A375 (cell line): ENCODE measurements around the gene ACE2. TPM values are rescaled to one million over a fixed set of nuclear protein-coding genes. Genes with fewer than 3 reads are reported as not detected.

Experiments used
- total RNA-seq: library from RNA; depleted of rRNA; stranded (reverse); fragments of >200 nt; shearing (Covaris generic); gene quantifications from 2 replicates; pipeline ENCODE4 v1.2.3, GENCODE V29; 2014; rRNA removed

ACE2 gene
- 0.15 TPM in 1 of 2 replicates, not detected in the other for total RNA-seq

GRCh38 chrX:15600745-15601144 lies at the start of gene ACE2:
TSS of gene ACE2 (minus strand) at chrX:15600960. CDS start at chrX:15600911, 49 bp downstream.

Other genes starting within 250 kb of the ACE2 start
- gene VEGFD, start 216.5 kb downstream of the ACE2 start, total RNA-seq: not detected in 2 replicates
- gene PIR, start 107.6 kb downstream of the ACE2 start, total RNA-seq: 46.6 and 46.8 TPM in 2 replicates
- gene BMX, start 100.2 kb downstream of the ACE2 start, total RNA-seq: 2.1 and 2.3 TPM in 2 replicates
- gene CLTRN, start 63.8 kb upstream of the ACE2 start, total RNA-seq: 0.56 and 0.79 TPM in 2 replicates
- 12.6 and 12.9 TPM in 2 replicates for gene CA5B, start 137.3 kb upstream of the ACE2 start, total RNA-seq
- 6.9 and 9.7 TPM in 2 replicates for gene ZRSR2, start 189.5 kb upstream of the ACE2 start, total RNA-seq